ENCODE data around the gene SCCPDH.

DNA sequence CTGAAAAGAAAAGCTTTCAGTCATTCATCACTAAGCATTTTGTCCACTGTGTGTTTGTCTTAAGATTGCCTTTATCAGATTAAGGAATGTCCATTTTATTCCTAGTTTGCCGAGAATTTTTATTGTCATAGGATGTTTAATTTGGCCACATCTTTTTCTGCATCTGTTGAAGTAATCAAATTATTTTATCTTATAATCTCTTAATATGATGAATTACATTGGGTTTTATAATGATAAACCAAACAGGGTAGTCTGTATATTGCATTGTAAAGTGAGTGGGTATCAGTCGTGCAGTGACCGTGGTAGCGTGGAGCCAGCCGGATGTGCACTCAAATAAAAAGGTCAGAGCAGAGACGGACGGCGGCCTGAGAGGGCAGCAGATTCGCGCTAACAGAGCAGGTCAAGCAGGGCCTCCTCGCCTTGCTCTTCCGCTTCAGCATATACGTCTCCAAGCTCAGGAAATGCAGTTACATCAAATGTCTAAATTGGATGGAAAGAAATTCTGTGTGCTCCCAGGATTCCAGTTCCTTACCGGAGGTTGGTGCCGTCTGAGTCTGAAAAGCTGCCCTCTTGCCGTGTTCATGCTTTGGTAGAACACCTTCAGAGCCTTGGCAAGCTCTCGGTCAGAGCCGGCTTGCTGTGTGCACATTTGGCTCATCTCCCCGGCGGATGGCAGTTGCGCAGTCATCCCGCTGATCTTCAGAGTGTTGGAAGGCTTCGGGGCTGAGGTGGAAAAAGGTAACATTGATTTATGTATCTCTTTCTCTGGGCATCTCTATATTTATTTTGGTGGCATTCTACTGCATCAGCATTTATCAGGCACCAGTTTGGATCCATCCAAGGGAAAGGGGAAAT lies 51.5 kb downstream of the SCCPDH start:
- TF ChIP-seq, protein P1, sequence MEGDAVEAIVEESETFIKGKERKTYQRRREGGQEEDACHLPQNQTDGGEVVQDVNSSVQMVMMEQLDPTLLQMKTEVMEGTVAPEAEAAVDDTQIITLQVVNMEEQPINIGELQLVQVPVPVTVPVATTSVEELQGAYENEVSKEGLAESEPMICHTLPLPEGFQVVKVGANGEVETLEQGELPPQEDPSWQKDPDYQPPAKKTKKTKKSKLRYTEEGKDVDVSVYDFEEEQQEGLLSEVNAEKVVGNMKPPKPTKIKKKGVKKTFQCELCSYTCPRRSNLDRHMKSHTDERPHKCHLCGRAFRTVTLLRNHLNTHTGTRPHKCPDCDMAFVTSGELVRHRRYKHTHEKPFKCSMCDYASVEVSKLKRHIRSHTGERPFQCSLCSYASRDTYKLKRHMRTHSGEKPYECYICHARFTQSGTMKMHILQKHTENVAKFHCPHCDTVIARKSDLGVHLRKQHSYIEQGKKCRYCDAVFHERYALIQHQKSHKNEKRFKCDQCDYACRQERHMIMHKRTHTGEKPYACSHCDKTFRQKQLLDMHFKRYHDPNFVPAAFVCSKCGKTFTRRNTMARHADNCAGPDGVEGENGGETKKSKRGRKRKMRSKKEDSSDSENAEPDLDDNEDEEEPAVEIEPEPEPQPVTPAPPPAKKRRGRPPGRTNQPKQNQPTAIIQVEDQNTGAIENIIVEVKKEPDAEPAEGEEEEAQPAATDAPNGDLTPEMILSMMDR (IDR thresholded peaks at IDR 0.05): no peak
- TF ChIP-seq POLR2A (IDR thresholded peaks at IDR 0.05): no peak

Measured in testis (tissue), 2 donors.